ENCODE results near the gene CENPL.
A peak's percentile ranks its signal among the peaks of the same experiment; 100 is the strongest.
"Not testable (repeated sequence)": the region's sequence is repeated elsewhere in the genome, so short reads cannot be mapped to it uniquely, and the experiment has no call there.

Gene CENPL

DNA sequence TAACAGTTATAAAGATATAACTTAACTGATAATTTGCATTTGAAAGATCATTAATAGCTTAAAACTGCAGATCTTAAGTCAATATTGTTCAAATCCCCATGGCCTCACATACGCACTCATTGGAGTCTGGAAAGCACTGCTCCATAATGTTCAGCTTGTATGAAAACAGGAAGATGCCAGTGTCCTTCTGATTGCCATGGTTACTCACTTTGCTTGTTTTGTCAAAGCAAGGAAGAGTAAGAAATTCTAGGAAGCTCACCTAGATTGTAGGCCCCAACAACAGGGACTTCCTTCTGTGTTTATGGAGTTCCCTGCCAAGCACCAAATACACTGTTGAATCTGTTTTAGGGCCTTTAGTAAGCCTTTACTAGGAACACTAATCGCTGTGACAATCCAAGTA, 32.2 kb upstream of the CENPL start:
- DNase-seq = no peak

DNA sequence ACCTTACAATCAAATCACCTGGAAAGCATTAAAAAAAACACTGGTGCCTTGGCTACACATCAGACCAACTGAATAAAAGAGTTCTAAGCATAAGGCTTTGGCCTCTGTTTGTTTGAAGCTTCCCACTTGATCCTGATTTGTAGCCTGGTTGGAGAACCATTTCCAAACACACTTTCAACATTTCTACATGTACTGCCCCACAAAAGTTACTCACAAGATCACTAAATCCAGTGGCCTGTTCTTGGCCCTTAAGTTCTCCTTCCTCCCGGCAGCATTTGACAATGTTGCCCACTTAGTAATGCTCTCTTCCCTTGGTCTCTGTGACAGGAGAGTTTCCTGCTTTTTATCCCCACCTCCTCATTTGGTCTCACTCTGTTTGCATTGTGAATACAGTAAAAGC, 31.3 kb upstream of the CENPL start:
- DNase-seq = no peak

DNA sequence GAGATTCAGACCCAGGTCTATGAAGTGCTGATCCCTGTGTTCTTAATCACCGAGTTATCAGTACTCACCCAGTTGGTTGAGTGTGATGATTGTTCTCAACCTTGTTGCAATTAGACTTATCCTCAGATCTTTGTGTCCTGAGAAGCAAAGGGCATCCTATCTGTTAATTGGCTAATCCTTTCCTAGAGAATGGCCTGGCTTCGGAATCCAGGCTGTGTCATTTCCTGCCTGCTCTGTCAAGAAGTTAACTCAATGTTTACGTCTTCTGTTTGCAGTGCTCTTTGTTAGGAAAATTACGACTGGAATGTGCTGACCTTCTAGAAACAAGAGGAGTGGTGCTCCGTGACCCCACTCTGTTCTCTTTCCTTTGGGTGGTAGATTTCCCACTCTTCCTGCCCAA, 28.4 kb upstream of the CENPL start:
- DNase-seq = no peak

DNA sequence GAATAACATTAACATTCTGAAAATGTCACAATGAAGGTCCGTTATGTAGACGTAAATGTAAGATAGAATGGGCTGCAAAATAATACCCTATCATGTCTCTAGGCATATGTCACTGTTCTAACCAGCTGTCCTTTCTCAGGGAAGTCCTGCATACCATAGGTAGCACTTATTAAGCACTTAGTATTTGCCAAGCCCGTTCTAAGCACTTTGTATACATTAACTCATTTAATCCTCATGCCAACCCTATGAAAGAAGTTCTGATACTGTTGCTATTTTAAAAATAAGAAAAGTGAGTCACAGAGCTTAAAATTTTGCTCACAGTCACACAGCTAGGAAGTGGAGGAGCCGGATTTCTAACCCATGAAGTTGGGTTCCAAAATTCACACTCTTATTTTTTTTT, 27.4 kb upstream of the CENPL start:
- DNase-seq = no peak

DNA sequence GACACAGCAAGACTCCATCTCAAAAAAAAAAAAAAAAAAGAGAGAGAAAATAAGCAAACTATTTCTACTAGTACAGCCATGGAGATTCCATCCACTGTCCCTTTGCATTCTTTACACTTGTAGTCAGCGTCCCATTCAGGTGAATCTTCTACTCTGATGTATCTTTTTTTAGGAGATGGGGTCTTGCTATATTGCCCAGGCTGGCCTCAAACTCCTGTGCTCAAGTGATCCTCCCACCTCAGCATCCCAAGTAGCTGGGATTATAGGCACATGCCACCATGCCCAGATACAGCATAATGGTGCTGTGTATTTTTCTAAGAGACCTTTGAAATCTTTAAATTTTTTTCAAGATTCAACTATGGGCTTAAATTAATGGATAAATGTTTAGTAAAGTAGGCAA, 8.1 kb upstream of the CENPL start:
- DNase-seq = no peak

DNA sequence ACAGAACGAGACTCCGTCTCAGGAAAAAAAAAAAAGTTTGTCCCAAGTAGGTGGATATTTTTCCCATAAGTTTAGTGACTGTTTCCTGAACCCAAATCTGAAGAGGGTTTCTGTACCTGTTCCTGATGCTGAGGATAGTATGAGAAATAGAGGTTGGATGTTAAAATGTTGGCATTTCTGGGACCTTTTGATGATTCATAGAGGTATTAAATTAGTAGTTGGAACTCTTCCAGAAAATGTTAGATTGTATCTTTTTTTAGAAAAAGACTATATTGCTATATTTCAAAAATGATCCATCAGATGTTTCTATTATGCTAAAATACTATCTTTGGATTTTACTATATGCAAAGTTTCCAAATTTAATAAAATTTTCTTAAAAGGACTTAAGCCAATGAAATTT, 2.9 kb upstream of the CENPL start:
- no peak for DNase-seq

DNA sequence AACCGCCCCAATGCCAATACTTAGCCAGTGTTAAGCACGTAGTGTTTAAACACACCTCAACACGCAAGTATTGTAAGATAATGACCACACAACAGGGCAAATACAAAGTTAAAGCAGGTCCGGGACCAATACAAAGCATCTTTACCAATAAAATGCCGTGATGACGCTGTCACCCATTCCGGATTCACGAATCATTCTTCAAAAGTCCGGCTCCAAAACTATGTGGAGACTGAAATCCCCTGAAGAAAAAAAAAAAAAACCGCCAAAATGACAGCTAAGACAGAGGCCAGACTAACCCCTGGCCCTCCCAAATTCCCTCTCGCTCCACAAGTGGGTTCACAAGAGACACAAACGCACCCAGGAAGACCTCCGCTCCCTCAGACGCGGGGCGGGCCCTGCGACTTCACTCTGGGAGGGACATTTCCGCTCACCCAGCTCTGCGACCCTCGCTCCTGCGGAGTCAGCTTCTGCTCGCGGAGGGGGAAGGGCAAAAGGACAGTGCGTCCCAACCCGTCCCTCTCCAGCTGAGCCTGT, 835 bp downstream of the CENPL start:
- peak in 1 of 2 experiments; percentile 32 for DNase-seq

DNA sequence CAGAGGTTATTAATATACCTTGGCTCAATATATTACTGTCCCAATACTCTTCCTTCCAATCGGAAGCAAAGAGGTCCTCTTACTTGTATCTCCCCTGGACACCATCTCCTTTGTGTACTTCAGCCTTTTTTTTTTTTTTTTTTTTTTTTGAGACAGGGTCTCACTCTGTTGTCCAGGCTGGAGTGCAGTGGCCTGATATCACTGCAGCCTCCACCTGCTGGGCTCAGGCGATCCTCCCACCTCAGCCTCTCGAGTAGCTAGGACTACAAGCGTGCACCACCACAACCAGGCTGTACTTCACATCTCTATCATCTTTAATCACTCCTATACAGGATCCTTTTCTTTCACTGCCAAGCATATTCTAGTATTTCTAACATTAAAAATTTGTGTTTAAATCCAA, 3.0 kb downstream of the CENPL start:
- no peak for DNase-seq

DNA sequence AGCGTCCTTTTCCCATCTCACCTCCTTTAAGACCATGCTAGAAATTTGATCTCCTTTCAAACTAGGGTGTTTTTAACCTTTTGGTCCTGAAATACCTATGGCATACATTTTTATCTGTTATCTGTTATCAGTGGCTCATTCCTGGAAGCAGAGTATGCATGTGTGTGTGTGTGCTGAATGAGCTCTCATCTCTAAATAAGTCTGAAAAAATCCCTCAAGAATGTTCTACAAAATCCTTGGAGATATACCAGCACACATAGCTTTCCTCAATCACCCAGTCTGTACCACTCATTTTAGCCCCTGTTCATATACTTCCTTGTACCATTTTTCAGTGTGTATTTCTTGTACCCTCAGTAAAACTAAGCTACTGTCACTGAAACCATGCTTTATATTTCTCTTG, 6.2 kb downstream of the CENPL start:
- no peak for DNase-seq

DNA sequence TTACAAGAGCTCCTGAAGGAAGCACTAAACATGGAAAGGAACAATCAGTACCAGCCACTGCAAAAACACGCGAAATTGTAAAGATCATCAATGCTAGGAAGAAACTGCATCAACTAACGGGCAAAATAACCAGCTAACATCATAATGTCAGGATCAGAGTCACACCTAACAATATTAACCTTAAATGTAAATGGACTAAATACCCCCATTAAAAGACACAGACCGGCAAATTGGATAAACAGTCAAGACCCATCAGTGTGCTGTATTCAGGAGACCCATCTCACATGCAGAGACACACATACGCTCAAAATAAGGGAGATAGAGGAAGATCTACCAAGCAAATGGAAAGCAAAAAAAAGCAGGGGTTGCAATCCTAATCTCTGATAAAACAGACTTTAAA, 11.0 kb downstream of the CENPL start:
- not testable (repeated sequence) for DNase-seq

DNA sequence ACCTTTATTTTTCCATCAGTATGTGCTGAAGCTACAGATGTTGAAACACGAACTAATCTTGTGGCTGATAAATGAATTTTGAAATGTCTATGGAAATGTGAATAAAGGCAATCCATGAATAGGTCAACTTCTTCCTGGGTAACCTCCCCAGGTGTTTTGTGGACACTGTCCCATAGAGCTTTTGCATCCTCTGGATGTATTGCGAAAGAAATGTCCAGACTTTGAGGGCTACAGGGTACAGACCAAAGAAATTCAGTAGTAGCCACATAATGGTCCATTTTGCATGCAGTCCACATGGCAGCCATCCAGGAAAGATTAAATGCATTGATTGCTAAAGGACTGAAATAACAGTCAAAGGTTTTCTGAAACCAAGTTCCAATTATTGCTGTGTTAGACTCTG, 21.7 kb downstream of the CENPL start:
- DNase-seq = no peak

DNA sequence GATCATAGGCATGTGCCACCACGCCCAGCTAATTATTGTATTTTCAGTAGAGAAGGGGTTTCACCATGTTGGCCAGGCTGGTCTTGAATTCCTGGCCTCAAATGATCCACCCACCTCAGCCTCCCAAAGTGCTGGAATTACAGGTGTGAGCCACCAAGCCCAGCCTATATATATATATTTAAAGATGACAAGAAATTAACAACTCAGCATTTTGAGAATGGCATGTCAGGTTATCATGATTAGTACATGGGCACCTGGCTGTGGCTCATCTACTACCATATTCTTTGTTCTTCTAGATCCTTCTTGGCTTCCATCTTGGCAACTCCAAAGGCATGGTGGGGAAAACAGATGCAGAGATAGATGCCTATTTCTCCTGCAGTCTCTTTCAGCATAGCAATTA, 24.7 kb downstream of the CENPL start:
- DNase-seq = not testable (repeated sequence)

DNA sequence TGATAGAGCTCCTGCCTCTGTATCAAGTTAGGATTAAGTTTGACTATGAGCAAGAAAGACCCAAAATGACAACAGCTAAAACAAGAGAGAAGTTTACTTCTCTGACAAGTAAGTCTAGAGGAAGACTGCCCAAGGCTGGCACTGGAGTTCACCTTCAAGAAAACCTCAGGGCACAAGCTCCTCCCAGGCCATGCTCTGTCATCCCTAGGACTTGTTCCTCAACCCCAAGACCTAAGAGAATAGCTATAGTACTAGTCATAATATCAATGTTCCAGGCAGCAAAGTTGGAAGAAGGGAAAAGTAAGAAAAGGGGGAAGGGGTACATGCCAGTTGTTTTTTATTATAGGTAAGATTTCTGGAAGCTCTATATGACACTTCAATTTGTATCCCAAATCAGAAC, 26.6 kb downstream of the CENPL start:
- no peak for DNase-seq

DNA sequence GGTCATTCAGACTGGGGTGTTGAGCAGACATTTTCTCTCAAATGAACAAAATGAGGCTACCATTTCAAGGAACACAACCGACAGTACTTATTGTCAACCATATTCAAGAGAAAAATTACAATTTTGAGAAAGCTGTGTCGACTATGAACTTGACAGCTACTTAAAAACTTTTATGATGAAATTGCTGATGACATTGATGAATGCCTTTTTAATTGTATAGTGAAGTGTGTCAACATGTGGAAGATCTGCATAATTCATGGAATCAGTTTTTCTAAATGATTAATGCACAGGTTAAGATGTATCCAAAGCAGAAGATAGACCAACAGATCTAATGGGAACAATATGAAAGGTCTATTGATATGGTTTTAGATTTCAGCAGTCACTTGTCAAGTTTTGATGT, 34.8 kb downstream of the CENPL start:
- DNase-seq = no peak

DNA sequence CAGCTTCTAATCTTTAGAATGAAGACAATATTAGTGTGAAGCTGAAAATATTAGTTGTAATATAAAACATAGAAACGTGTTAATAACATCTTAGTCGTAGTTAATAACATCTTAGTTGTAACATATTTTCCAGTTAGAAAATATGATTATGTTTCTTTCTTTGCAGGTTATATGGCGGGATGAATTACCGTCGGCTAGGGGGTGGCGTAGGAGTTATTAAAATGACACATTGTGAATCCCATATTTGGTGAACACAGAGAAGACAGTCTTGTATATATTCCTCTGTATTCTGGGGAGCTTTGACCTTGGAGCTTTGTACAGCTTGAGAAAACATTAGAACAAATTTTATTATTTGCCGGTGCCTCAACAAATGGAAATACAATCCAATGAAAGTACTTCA, 39.7 kb downstream of the CENPL start:
- DNase-seq = no peak

DNA sequence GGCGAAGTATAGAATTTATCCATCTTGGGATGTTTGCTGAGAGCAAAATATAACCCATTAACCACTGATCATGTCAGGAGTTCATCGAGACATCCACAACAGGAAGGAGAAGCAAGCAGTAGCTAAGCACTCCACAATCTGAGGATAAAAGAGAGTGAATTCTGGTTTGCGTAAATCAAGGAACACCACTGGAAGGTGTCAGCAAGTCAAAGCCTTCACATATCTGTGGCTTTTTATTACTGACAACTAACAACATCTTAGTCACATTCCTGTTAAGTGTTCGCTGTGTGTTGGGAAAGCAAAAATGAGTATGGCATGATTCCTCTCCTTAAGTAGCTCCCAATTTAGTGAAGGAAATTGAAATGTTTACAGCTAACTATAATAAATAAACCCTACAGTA, 44.7 kb downstream of the CENPL start:
- no peak for DNase-seq

DNA sequence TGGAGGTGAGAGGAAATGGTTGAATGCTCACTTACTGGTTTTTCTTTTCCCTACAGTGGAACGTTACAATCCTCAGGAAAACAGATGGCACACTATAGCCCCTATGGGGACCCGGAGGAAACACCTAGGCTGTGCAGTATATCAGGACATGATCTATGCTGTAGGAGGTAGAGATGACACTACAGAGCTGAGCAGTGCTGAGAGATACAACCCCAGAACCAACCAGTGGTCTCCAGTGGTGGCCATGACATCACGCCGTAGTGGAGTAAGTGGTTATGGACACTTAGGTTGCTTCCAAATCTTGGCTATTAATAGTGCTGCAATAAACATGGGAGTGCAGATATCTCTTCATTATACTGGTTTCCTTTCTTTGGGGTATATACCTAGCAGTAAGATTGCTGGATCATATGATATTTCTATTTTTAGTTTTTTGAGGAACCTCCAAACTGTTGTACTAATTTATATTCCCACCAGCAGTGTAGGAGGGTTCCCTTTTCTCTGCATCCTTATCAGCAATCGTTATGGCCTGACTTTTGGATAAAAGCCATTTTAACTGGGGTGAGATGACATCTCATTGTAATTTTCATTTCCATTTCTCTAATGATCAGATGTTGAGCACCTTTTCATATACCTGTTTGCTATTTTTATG, 49.0 kb downstream of the CENPL start:
- no peak for DNase-seq

DNA sequence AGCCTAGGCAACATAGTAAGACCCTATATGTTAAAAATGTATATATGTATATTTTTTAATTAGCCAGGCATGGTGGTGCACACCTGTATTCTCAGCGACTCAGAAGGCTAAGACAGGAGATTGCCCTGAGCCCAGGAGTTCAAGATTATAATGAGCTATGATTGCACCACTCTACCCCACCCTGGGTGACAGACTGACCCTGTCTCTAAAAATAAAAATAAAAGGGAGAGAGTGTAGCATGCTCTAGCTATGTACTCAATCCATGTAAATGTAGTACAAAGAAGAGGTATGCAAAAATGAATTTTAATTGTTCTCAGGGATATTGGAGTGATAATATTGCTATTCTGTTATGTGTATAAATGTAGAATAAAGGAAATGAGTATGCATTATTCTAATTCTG, 53.1 kb downstream of the CENPL start:
- DNase-seq = no peak

DNA sequence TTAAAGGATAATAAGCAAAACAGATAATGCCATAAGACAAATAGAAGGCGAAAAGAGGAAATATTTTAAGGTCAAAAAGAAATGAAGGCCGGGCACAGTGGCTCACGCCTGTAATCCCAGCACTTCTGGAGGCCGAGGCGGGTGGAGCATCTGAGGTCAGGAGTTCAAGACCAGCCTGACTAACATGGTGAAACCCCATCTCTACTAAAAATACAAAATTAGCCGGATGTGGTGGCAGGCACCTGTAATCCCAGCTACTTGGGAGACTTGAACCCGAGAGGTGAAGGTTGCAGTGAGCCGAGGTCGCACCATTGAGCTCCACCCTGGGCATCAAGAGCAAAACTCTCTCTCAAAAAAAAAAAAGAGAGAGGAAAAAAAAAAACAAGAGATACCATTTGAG, 54.4 kb downstream of the CENPL start:
- DNase-seq = not testable (repeated sequence)

DNA sequence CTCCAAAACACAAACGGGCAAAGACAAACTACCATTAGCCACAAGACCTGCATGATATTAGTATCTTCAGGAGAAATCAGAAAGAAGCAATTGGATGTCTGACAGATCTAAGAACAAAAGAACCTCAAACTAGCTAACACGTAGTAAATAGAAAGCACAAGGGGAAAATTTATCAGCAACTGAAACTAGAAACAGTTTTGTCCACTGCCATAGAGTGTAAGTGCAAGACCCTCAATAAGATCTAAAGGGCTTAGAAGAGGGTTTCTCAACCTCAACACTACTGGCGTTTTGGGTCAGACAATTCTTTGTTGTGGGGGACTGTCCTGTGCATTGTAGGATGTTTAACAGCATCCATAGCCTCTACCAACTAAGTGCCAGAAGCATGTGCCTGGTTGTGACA, 55.9 kb downstream of the CENPL start:
- no peak for DNase-seq

DNA sequence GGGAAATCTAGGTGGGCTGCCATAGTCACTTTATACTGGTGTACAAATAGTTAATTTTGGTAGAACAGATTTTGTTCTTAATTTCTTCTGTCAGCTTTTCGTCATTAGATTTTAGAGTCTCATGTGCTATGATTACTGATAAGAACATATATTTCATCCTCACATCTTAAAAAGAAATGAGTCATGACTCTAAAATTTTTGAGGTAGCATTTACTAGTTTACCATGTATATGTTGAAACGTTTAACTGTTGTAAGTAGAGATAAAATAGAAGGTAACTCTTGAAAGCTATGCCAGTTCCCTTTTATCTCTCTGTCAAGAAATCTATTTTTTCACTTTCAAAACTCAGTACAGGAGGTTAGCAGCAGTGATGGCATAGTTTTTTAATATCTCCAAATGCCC, 56.5 kb downstream of the CENPL start:
- no peak for DNase-seq

DNA sequence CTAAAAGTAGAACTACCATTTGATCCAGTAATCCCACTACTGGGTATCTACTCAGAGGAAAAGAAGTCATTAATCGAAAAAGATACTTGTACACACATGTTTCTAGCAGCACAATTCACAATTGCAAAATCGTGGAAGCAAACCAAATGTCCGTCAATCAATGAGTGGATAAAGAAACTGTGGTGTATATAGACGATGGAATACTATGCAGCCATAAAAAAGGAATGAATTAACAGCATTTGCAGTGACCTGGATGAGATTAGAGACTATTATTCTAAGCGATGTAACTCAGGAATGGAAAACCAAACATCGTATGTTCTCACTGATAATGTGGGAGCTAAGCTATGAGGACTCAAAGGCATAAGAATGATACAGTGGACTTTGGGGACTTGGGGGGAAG, 60.4 kb downstream of the CENPL start:
- not testable (repeated sequence) for DNase-seq

DNA sequence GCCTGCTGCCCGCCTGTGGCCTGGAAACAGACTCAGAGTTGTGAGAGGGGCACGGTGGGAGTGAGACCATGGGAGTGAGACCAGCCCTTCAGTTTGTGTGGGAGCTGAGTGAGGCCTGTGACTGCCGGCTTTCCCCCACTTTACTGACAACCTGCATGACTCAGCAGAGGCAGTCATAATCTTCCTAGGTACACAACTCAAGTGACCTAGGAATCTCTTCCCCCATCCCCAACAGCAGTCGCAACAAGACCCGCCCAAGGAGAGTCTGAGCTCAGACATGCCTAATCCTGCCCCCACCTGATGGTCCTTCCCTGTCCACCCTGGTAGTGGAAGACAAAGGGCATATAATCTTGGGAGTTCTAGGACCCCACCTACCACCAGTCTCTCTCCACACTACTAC, 65.7 kb downstream of the CENPL start:
- DNase-seq = no peak

DNA sequence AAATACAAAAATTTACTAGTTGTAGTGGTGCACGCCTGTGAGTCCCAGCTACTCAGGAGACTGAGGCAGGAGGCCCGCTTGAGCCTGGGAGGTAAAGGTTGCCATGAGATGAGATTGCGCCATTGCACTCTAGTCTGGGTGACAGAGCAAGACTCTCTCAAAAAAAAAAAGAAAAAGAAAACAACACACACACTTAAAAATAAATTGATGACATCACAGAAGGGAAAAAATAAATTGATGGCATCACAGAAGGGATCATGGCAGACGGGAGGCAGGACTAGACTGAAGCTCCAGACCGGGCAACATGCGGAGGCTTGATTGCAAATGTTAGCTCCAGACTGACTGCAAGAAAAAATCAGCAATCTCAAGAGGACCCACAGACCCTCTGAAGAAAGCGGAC, 66.6 kb downstream of the CENPL start:
- DNase-seq = no peak

DNA sequence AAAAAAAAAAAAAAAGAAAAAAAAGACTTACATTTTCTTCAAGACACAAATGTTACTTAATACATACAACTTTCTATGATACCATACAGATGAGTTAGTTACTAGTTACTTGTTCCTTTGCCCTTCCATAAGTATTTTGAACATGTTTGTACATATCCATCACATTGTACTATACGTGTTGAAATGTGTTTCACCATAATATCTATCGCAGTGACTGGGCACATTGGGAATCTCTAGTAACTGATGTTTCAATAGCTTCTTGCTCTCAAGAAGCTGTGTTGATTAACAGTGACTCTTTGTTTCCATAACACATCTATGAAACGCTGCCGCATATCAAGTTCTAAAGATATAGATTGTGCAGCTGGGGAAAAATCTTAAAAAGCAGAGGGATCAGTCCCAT, 67.0 kb downstream of the CENPL start:
- DNase-seq = no peak

DNA sequence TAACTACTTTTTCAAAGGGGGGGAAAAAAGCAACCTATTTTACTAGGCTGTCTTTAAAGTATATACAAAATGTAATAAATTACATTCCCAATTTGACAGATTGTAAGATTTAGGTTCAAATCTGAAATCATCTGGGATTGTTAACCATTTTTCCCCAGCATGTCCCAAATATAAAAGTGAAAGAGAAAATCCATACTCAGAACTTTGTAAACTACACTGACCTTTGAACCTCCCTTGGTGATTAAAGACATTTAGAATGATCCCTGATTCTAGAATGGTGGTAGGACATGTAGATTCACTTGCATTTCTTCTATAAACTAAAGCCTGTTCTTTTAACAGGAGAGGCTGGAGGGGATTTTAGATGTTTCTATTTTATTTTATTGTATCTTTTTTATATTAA, 70.9 kb downstream of the CENPL start:
- DNase-seq = no peak
